Right lobe of liver (tissue), 4 donors: ENCODE measurements around the gene SARS2.

Source experiments
- CTCF ChIP-seq, 4 donors: fragments of 200-600 bp in 3 of 4; fragments of 450-650 bp in 1 of 4; IDR thresholded peaks; one replicate each; pipeline versions ENCODE4 v1.5.1 to v1.8.0; 2016 to 2022; ENCODE audit warnings: antibody characterized with exemption in 4 of 4, mild to moderate bottlenecking in 2 of 4
- POLR2A ChIP-seq: fragments of 450-650 bp; IDR thresholded peaks from one replicate; pipeline ENCODE4 v1.6.1; 2017; ENCODE audit warnings: antibody characterized with exemption, mild to moderate bottlenecking
- donor health status: DM: no; HTN: no; CAD: no.
- donor health status: DM: no; HTN: no; CAD: no.
- donor health status: DM: no; HTN: yes; CAD: no.

- peak; percentile 57 for TF ChIP-seq POLR2A
- peak; percentile 99 to 100 (median 100) for TF ChIP-seq CTCF (IDR thresholded peaks at IDR 0.05)
Measured at GRCh38 chr19:38929929-38930775, at the start of gene SARS2.
